SK-N-MC (cell line): Measurements from ENCODE around the gene TMC1.

ENCODE experiments used
- EZH2 ChIP-seq: fragments of 200-600 bp; sonication (generic); IDR thresholded peaks from one replicate; pipeline ENCODE4 v1.6.1; 2017; ENCODE audit warnings: antibody characterized with exemption
- POLR2AphosphoS5 ChIP-seq: IDR thresholded peaks from 2 replicates; pipeline ENCODE4 v1.6.1; 2012; ENCODE audit warnings: mild to moderate bottlenecking, low read depth, low read length, borderline replicate concordance

DNA sequence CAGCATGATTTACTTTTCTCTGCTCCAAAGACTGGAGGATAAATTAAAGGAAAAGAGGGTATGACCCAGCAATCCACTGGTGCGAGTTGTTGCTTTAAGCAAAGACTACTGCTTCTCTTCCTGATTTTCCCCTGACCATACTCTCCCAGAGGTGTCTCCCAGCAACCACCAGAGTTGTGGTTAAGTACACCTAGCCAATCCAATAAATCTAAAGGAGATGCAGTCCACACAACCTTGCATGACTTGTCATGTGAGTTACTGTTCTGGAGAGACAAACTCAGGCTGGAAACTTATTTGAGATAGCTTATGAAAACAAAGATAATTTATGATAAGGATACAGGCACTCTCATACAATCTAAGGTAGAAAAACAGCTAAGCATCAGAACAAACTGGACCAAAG lies 11.9 kb downstream of the TMC1 start:
- no peak for TF ChIP-seq EZH2
- TF ChIP-seq POLR2AphosphoS5 = no peak
